ENCODE results near the gene MOK. TPM values are rescaled to one million over a fixed set of nuclear protein-coding genes. Genes with fewer than 3 reads are reported as not detected.

Gene MOK
- total and polyA plus RNA-seq, 2 of the 4 experiments (the other 2 are of a cell fraction), result 16.8 to 48.5 TPM

- Histone ChIP-seq H3K27ac (ENCODE audit: insufficient read depth, low read length) (no peak overlapping the region), H3K14ac (replicated peaks; ENCODE audit: low read depth, low read length) (no peak overlapping the region), H2BK20ac (ENCODE audit: low read depth, low read length) (no peak overlapping the region), H3K56ac (ENCODE audit: extremely low read depth, insufficient read depth, low read length) (no peak overlapping the region), H3K23ac (ENCODE audit: low read depth, low read length) (no peak overlapping the region), H2AK5ac (ENCODE audit: low read depth, low read length) (no peak overlapping the region), H2BK5ac (ENCODE audit: low read depth, low read length, poor library complexity, severe bottlenecking) (no peak overlapping the region), H3K9ac (ENCODE audit: low read depth, low read length) (no peak overlapping the region), H3K4me1 (ENCODE audit: control insufficient read depth, insufficient read depth, low read length) (peaks cover 2% of the 10 kb centered on the region; the same call in 1 of the 2 replicates), H3K4ac (ENCODE audit: low read depth, low read length) (no peak overlapping the region), H2AFZ (replicated peaks; ENCODE audit: low read length, poor library complexity) (no peak overlapping the region), H3K4me2 (ENCODE audit: low read depth, low read length) (no peak overlapping the region), H3K9me1 (ENCODE audit: insufficient read depth, low read length) (no peaks in the 10 kb centered on the region), H3K18ac (ENCODE audit: low read depth, low read length) (no peak overlapping the region), H3K27me3 (ENCODE audit: control insufficient read depth, insufficient read depth, low read length) (no peaks in the 10 kb centered on the region), H2BK120ac (ENCODE audit: low read depth, low read length) (no peak overlapping the region), H4K8ac (ENCODE audit: low read depth in 2 of 2, low read length in 2 of 2) (no peak overlapping the region), H4K20me1 (ENCODE audit: insufficient read depth, low read length) (no peaks in the 10 kb centered on the region), H2AK9ac (replicated peaks; ENCODE audit: low read depth, low read length, poor library complexity) (no peak overlapping the region), H4K5ac (ENCODE audit: low read depth, low read length) (no peak overlapping the region), H3K4me3 (ENCODE audit: insufficient read depth, low read depth, low read length) (no peak overlapping the region), H4K91ac (ENCODE audit: insufficient read depth, low read depth, low read length) (no peak overlapping the region), H3K79me1 (ENCODE audit: low read depth in 1 of 2, low read length in 2 of 2) (peaks cover 2 to 19% of the 10 kb centered on the region in 2 experiments; a peak in 3 of 4 replicates), H3K36me3 (ENCODE audit: control insufficient read depth, insufficient read depth, low read length) (peaks cover 6% of the 10 kb centered on the region; the same call in 1 of the 2 replicates), H2BK15ac (ENCODE audit: low read depth, low read length) (no peak overlapping the region), H3K9me3 (ENCODE audit: control insufficient read depth, insufficient read depth, low read length) (no peaks in the 10 kb centered on the region)
- CTCF ChIA-PET, result no interaction called here
- no peak for TF ChIP-seq SMC3 (IDR thresholded peaks at IDR 0.05; ENCODE audit: low read depth, low read length)
- TF ChIP-seq MAZ (IDR thresholded peaks at IDR 0.05; ENCODE audit: borderline replicate concordance, low read depth, low read length), result no peak
- TF ChIP-seq POLR2A (IDR thresholded peaks at IDR 0.05; ENCODE audit: low read depth, low read length), result no peak
- TF ChIP-seq RAD21 (IDR thresholded peaks at IDR 0.05; ENCODE audit: low read length), result no peak
- TF ChIP-seq CHD1 (IDR thresholded peaks at IDR 0.05; ENCODE audit: low read depth, low read length), result no peak
- no peak for TF ChIP-seq MAFK (IDR thresholded peaks at IDR 0.05; ENCODE audit: low read depth, low read length)
- TF ChIP-seq NFE2L2 (IDR thresholded peaks at IDR 0.05; ENCODE audit: low read depth, low read length), result no peak
- TF ChIP-seq BHLHE40 (IDR thresholded peaks at IDR 0.05; ENCODE audit: low read depth, low read length), result no peak
- TF ChIP-seq, protein P1, sequence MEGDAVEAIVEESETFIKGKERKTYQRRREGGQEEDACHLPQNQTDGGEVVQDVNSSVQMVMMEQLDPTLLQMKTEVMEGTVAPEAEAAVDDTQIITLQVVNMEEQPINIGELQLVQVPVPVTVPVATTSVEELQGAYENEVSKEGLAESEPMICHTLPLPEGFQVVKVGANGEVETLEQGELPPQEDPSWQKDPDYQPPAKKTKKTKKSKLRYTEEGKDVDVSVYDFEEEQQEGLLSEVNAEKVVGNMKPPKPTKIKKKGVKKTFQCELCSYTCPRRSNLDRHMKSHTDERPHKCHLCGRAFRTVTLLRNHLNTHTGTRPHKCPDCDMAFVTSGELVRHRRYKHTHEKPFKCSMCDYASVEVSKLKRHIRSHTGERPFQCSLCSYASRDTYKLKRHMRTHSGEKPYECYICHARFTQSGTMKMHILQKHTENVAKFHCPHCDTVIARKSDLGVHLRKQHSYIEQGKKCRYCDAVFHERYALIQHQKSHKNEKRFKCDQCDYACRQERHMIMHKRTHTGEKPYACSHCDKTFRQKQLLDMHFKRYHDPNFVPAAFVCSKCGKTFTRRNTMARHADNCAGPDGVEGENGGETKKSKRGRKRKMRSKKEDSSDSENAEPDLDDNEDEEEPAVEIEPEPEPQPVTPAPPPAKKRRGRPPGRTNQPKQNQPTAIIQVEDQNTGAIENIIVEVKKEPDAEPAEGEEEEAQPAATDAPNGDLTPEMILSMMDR (conservative IDR thresholded peaks at IDR 0.05; ENCODE audit: low read depth, low read length), result no peak
- TF ChIP-seq MXI1 (IDR thresholded peaks at IDR 0.05; ENCODE audit: borderline replicate concordance, low read depth, low read length), result no peak
- no peak for TF ChIP-seq FOS (IDR thresholded peaks at IDR 0.05; ENCODE audit: low read depth, low read length)
- TF ChIP-seq RFX5 (IDR thresholded peaks at IDR 0.05; ENCODE audit: low read depth, low read length), result no peak
- no peak for TF ChIP-seq CEBPB (IDR thresholded peaks at IDR 0.05; ENCODE audit: low read depth, low read length)
- TF ChIP-seq RCOR1 (IDR thresholded peaks at IDR 0.05; ENCODE audit: insufficient replicate concordance, low read length), result no peak
- WGBS, 2 experiments (ENCODE audit: extremely low coverage in 2 of 2, insufficient read length in 1 of 2), result 100% methylated on average over 4 of the region's 14 CpGs; no CpG with 5 or more reads in 1 of the 2 experiments
- BruUV-seq (replicated peaks), result no TSS peak
- DNase-seq, result no peak
- intact Hi-C loops (cut with micrococcal nuclease) (no loop called here), dilution Hi-C loops (cut with HindIII; ENCODE audit: low sequenced_read_pairs, unreplicated experiment) (no loop called here), in situ Hi-C loops (cut with MboI; ENCODE audit: low sequenced_read_pairs) (no loop called here)
- POLR2A ChIA-PET (ENCODE audit: unreplicated experiment), result no interaction called here
- ATAC-seq (ENCODE audit: low read depth), result no peak
Measured at GRCh38 chr14:102326583-102326982, 21.6 kb upstream of the MOK start.
